Head of caudate nucleus (tissue), 42 donors: ENCODE data around the gene CAD.
"Not testable (repeated sequence)": the region's sequence is repeated elsewhere in the genome, so short reads cannot be mapped to it uniquely, and the experiment has no call there.

Source experiments
- DNase-seq, 42 donors: peaks; one replicate each; pipeline versions ENCODE4 v3.0.0 to v3.0.0-alpha.2; 2020 to 2021; ENCODE audit warnings: mixed read lengths in 7 of 42
- intact Hi-C: fragments of 100-400 bp; cut with DNase I; formaldehyde crosslinking; loops from one replicate; pipeline ENCODE4 v1.15.0; 2022

CAD gene

DNA sequence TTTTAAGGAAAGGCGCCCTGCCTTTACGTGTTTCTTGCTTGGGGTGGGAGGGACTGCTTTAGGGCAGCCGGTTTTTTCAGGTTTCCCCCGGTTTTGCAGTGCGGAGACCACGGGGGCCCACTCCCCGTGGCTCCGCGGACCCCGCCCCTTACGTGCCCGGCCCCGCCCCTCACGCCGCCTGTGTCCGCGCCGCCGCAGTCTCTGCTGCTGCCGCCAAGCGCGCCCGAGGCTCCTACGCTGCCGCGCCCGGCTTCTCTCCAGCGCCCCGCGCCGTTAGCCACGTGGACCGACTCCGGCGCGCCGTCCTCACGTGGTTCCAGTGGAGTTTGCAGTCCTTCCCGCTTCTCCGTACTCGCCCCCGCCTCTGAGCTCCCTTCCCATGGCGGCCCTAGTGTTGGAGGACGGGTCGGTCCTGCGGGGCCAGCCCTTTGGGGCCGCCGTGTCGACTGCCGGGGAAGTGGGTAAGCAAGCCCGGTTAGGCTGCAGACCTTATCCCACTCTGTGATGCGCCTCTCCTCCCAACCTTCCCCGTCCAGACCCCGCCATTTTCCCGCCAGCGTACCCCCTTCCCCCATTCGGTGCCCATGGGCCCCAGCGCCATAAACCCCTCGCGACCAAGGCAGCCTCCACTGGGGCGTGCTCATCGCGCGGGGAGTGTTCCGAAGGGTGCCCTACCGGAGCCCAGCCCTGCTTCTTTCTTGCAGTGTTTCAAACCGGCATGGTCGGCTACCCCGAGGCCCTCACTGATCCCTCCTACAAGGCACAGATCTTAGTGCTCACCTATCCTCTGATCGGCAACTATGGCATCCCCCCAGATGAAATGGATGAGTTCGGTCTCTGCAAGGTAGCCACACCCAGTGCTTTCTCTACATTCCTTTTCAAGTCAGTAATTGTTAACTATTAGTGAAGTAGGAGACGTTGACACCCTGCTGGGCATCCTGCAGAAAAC lies at the start of gene CAD:
TSS of gene CAD (plus strand) at position 197 of the 949 bp plus-strand sequence. CDS start at position 380, 183 bp downstream.
- intact Hi-C loops: loop anchor here (10.0 kb wide), 1 partner anchor 243 kb away; the partner anchor contains the start of gene MAPRE3
- peak; percentile 76 to 96 (median 90) for DNase-seq

DNA sequence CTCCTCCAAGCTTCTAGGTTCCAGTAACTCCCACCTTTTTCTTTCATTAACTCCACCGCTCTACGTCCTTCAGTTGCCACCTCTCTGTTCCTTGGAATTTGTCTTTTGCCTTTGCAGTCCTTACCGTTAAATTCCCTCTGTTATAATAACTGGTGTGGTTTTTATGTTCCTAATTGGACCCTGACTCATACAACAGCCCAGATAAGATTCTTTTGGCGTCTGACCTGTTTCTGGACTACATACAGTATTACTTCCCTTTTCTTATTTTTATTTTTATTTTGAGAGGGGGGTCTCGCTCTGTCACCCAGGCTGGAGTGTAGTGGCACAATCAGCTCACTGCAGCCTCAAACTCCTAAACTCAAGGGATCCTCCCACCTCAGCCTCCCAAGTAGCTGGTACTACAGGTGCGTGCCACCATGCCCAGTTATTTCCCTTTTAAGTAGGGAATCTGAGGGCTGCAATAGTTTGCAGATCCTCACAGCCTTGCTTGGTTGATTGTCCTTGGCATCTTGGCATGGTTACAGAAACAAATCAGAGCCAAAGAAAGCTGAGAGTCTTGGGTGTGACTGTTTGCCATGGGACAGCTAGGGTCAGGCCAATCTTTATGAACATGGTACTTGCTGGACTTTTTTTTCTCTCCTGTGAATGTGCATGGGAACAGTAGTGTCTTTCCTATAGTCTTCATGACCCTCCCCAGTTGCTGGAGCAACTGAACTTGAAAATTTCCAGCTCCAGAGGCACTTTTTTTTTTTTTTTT lies 46.4 kb upstream of the CAD start:
- no peak for DNase-seq
- intact Hi-C loops: no loop called here

DNA sequence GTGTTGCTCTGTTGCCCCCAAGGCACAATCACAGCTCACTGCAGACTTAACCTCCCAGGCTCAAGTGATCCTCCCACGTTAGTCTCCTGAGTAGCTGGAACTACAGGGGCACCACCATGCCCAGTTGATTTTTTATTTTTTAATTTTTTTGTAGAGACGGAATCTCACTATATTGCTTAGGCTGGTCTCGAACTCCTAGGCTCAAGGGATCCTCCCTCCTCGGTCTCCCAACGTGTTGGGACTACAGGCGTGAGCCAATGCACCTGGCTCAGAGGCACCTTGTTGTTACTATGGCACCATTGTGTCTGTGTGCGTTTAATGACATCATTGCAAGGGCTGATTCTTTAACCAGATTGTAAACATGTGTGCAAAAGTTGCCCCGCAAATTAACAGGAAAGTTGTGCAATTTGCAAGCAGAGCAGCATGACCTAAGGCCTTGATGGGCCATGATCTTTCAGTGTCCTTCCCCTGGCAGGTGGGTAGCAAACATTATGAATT lies 45.8 kb upstream of the CAD start:
- intact Hi-C loops: no loop called here
- DNase-seq: no peak

DNA sequence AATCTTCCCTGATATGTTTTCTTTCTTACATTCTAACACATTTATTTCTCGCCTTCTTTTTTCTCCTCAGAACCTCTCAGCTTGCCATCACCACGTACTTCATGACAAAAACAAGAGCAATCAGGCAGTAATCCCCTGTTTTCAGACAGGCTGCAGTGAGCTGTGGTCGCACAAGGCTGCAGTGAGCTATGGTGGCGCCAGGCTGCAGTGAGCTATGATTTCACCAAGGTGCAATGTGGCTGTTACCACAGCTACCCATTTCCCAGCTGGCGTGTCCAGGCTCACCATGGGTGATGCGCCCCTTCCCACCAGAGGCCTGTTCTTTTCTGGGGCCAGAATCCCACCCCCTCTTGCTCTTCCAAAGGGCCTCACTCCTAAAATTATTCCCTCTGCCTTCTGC lies 42.5 kb upstream of the CAD start:
- intact Hi-C loops: no loop called here
- no peak for DNase-seq

DNA sequence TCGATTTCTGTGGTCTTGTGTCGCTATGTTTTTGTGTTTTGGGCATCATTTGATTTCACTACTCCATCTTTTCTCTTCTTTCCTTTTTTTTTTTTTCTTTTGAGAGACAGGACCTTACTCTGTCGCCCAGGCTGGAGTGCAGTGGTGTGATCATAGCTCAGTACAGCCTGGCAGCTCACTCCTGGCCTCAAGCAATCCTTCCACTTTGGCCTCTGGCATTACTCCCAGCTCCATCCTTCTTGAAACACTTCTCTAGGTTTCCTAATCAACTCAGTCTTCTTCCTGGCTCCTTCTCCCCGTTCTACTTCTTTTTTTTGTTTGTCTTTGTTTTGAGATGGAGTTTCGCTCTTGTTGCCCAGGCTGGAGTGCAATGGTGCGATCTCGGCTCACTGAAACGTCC lies 41.8 kb upstream of the CAD start:
- intact Hi-C loops: no loop called here
- DNase-seq: peak in 1 of 42 donors; percentile 3

DNA sequence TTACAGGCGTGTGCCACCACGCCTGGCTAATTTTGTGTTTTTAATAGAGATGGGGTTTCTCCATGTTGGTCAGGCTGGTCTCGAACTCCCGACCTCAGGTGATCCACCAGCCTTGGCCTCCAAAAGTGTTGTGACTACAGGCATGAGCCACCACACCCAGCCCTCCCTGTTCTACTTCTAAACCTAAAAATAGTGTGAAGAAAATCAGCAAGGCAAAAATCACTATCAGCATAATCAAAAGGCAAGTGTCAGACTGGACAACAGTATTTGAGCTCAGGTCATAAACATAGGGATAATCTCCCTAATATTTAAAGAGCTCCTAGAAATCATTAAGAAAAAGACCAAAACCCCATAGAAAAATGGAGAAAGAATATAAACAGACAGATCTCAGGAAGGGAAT lies 41.4 kb upstream of the CAD start:
- intact Hi-C loops, DNase-seq: not testable (repeated sequence)

DNA sequence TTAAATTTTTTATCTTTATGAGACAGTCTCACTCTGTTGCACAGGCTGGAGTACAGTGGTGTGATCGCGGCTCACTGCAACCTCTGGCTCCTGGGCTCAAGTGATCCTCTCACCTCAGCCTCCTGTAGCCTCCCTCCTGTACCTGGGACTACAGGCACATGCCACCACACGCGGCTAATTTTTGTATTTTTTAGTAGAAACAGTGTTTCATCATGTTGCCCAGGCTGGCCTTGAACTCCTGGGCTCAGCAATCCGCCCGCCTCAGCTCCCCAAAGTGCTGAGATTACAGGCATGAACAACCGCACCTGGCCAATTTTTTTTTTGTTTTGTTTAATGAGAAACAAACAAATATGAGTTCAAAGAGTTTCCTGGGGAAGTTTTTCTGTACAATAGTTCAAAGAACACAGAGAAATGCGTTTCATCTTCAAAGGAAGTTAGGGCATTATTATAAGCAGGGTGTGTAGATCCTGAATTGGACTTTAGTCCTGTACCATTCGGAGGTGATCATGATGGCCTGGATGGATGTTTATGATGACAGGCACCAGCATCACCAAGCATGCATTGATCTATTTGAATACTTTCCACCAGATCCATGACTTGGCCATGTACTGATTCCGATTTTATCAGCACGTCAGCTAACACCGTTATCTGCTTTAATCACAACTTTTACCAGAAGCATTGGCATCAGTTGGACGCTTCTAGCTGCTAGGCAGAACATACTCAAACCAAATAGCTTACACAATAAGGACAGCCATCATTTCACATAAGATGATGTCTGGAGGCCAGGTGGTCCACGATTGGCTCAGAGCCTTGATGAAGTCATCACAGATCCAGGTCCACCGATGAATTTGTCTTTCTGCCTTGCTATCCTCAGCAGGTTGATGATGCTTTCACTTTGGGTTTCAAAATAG lies 39.5 kb upstream of the CAD start:
- intact Hi-C loops: no loop called here
- DNase-seq: no peak

DNA sequence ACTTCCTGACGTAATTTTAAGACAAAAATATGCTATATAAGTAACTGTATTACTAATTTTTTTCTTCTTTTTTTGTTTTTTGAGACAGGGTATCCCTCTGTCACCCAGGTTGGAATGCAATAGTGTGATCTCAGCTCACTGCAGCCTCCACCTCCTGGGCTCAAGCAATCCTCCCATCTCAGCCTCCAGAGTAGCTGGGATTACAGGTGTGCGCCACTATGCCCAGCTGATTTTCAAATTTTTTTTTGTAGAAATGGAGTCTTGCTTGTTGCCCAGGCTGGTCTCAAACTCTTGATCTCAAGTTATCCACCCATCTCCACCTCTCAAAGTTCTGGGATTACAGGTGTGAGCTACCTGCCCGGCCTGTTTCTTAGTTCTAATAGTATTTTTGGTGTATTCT lies 38.7 kb upstream of the CAD start:
- DNase-seq: no peak
- intact Hi-C loops: no loop called here

DNA sequence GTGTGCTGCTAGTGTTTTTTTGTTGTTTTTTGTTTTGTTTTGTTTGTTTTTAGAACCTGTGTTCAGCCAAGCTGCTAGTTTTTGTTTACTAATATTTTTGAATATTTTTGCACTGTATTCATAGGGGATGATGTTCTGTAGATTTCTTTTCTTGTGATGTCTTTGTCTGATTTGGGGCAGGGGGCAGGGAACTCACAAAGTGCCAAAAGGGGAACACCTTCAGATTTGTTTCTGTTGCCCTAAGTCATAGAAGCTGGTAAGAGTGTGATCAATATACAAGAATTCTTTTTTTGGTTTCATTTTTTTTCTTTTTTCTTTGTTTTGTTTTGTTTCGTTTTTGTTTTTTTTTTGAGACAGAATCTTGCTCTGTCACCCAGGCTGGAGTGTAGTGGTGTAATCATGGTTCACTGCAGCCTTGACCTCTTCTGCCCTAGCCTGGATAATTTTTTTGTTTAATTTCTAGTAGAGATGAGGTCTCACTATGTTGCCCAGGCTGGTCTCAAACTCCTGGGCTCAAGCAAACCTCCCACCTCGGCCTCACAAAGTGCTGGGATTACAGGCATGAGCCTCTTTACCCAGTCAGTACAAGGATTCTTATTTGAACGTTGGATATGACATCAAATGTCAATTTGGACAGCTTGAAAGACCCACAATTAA lies 37.7 kb upstream of the CAD start:
- intact Hi-C loops: no loop called here
- DNase-seq: no peak

DNA sequence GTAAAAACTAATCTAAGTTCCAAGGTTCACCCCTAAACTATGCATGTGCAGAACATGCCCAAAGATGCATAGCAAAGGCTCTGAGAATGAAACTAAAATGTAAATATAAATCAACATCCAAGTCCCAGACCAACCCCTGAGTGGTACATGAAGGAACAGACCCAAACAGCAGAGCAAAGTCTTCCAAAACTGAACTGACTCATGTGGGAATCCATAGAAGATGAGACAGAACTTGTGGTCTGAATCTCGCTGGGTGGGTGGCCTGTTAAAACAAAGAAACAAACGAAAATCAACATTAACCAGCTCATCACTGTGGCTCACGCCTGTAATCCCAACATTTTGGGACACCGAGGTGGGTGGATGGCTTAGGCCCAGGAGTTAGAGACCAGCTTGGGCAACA lies 34.8 kb upstream of the CAD start:
- intact Hi-C loops: no loop called here
- no peak for DNase-seq

DNA sequence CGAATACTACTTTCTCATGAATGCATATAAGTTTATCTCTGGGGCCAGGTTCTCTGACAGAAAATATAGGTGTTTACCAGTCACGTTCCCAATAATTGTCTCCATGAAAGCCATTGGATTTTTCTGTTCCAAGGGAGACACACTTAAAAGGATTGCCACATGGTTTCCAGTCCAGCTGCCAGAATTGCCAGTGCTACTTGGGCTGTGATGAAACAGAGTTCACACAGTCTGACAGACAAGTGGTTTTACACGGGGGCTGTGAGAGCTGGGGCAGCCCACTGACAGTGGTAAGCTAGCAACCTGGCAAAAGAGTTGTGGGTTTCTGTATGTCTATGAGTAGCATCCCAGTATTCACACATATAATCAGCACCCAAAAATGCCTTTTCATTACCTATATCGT lies 33.1 kb upstream of the CAD start:
- intact Hi-C loops: no loop called here
- DNase-seq: no peak

DNA sequence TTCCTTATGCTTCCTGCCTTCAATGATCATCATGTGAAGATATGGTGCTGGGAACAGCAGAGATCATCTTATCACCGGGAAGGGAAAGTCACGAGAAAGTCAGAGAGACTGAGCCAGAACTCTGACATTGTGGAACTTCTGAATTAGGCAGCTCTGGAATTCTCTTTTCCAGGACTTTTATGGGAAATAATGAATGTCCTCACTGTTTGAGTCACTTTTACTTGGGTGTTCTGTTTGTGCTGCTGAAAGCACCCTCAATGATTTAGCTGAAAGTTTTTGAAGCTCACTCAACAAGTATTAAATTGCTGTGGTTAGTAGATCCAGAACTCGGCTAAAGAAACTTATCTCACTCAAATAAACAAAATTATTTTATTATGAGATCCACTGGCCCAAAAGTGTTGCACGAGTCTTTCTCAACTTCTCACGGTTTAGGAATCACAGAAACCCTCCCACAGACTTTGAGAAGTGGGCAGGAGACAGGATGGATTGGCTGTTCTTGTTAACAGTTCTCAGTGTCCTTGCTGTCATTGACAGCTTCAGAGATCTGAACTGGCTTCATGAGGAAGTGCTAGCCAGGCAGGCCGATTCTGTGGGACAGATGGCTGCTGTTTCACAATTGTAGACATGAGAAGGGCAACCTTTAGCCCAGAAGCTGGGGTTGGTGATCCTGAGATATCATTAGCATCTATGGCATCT lies 31.7 kb upstream of the CAD start:
- peak in 5 of 42 donors; percentile 2 to 45 (median 11) for DNase-seq
- intact Hi-C loops: no loop called here

DNA sequence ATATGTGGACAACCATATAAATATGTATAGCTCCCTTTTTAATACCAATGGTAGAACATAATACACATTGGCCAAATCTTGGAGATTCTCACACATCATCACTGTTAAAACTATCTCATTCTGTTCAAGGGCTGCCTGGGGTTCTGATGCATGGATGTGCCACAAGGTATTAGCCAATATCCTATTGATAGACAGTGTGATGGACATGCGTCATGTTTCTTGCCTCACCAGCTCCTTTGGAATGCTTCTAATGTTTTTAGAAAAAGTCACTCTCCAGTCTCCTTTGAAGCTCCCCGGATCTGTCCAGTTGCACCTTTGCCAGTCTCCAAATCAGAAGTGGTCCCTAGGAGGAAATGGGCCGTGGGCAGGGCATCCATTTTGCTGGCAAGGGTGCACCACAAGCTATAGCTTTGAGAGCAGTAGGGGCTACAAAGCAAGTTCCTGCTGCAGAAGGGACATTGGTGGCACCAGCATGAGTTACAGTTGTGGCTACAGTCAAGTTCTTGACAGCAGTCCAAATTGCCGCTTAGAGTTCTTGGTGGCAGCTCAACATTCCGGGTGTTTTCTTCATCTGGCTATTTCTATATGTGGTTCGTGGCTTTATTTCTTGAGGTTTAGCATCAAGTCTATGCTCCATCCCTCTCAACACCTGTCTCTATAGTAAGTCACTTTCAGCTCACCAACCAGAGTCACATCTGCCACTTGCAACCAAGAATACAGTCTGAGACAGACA lies 30.4 kb upstream of the CAD start:
- no peak for DNase-seq
- intact Hi-C loops: no loop called here

DNA sequence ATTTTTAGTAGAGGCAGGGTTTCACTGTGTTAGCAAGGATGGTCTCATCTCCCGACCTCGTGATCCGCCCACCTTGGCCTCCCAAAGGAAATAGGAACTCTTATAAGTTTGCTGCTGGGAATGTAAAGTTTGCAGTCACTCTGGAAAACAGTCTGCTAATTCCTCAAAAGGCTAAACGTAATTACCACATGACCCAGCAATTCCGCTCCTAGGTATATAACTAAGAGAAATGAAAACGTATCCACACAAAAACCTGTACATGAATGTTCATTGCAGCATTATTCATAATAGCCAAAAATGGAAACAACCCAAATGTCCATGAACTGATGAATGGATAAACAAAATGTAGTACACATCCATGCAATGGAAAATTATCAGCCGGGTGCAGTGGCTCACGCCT lies 27.2 kb upstream of the CAD start:
- intact Hi-C loops: no loop called here
- no peak for DNase-seq

DNA sequence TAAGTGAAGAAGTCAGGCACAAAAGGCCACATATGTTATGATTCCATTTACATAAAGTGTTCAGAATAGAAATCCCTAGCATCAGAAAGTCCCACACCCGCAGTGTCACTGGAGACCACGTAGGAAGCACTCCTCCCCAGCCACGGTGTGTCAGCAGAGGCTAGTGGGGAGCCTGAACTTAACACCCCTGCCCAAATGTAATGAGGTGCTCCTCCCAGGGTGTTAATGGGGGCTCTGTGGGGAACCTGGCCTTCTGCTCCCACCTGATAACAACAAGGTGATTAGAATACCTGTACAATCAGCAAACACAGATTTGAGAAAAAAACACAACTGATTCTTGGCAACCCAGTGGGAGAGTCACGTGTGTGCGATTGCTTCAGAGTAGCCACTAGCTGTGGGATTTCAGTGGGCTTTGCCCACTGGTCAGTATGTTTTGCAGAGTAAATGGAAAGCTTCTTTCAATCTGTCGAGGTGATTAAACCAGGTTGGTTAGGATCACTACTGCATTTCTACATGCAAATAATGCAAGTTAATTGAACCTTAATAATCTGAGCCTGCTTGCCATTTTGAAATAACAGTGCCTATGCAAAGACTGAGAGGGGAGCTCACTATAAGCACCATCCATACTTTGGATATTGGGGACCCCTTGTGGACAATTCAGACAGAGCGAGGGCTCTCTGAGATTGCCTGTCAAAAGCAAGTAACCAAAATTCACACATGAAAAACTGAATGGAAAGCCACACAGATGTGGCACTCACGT lies 25.9 kb upstream of the CAD start:
- intact Hi-C loops: no loop called here
- peak in 29 of 42 donors; percentile 10 to 73 (median 45) for DNase-seq

DNA sequence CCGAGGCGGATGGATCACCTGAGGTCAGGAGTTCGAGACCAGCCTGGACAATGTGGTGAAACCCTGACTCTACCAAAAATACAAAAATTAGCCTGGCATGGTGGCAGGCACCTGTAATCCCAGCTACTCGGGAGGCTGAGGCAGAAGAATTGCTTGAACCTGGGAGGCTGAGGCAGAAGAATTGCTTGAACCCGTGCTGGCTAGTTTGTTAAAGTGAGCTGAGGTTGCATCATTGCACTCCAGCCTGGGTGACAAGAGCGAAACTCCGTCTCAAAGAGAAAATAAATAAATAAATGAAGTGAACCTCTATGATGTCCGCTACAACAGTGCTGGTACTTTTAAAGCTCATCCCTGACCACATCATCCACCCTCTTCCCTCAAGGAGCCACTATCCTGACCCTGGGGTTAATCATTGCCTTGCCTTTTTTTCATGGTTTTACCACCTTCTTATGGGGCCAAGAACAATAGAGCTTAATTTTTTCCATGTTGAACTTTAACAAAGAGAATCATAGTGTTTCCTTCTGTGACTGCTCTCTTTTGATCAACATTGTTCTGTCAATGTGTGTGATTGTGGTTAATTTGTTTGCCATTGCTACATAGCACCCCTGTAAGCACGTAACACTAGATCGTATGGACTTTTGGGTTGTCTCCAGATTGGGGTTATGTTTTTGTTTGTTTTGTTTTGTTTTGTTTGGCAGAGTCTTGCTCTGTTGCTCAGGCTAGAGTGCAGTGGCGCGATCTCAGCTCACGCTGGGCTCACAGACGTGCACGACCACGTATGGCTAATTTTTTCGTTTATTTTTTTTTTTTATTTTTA lies 22.4 kb upstream of the CAD start:
- intact Hi-C loops: no loop called here
- DNase-seq: no peak
